KBM-7 (cell line): ENCODE measurements around the gene DIAPH1.

Experiments used
- DNase-seq: peaks from one replicate; pipeline ENCODE4 v3.0.0-alpha.2; 2015
- in situ Hi-C: fragments of 300-500 bp; cut with MboI; formaldehyde crosslinking; loops from 2 replicates; pipeline ENCODE4 v1.14.3; 2020; ENCODE audit warnings: low sequenced_read_pairs, low pct_unique_long_range_greater_than_20kb, mixed read lengths

The DIAPH1 gene

DNA sequence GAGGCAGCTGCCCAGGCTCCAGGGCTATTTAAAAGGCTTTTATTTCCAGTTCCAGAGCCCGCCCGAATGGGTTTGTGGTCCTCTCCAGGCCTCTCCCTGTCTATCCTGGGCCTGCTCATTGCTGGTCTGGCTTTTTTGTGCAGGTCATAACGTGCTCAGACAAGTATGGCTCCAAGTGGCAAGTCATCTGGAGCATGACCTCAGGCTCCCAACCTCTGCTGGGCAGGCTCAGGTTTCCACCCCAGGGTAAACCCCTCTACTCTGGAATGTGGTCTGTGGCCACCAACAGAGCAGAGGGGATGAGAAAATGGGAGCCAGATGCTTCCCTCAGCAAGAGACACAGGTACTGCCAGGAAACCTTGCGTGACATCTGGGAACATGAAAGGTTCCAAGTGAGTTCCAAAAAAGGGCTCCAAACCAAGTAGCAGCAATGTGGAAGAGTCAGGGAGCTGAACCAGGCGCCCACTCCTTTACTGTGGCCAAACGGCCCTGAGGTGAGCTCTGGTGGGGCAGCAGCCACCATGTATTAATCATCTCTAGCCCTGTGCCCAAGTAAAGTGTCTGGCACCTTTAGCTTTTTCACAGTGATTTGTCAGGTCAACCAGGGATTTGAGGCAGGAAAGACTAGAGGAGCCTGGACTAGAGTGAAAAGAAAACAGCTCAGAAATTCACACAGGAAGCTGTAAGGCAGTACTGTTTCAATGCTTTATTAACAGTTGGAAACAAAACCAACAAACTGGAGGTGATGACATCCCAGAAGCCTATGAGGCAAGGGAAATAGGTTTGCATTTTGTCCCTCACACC, 104.3 kb downstream of the DIAPH1 start:
- DNase-seq, result no peak
- in situ Hi-C loops, result no loop called here

DNA sequence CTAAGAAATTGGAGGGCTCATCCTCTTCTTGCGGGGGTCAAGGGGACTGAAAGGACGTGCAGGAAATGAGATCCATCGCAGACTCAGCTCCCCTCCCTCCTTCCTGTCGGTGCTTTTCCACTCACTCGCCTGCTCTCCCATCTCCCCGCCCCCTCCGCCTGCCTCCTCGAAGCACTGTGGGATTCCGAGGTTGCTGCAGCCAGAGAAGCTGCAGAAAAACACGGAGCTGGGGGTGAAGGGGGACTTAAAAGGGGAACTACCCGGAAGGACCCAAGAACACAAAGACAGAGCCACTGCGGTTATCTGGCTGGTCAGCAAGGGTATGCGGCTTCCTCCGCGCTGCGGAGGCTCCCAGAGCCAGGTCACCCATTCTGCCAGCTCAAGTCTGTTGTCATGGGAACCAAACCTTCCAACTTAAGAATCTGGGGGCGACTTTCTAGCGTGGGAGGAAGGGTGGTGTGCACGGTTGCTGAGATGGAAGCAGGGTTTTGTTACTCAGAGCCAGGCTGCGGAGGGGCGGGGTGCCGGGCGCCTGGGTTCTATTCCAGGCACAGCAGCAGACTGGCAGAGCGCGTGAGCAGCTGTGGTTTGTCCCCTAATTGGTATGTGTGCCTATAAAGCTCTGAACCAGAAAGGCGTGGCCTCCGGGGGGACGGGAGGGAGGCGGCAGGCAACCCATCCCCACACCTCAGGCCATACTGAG, 105.0 kb downstream of the DIAPH1 start:
- in situ Hi-C loops, result no loop called here
- peak; percentile 54 for DNase-seq

DNA sequence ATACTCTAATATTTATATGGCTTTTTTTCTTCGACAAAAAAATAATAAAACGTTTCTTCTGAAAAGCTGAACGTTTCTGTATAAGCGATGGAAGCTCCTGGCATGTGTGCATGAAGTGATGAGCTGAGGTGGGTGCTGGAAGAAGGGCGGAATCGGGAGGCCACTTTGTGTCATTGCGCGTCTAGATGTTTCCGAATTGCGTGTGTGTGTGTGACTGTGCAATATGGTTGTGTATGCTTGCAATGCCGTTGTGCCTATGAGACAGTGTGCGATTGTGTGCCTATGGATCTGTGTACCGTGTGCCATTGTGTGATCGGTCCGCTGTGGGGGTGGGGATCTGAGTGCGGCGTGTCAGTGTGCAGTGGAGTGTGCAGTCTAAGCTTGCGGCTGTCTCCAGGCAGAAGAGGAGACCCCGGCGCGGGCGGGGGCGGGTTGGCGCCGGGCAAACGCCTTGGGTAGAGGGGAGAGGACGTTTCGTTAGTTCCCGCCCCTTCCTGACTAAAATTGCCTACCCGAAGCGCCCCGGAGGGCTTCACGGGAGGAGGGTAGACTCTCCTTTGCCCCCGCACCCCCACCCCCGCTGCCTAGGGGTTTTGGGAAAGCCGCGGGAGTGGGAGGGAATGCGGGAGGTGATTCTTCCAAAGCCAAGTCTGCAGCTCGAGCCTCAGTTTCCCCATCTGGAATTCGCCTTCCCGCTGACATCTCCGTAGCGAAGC, 105.7 kb downstream of the DIAPH1 start:
- in situ Hi-C loops, result no loop called here

DNA sequence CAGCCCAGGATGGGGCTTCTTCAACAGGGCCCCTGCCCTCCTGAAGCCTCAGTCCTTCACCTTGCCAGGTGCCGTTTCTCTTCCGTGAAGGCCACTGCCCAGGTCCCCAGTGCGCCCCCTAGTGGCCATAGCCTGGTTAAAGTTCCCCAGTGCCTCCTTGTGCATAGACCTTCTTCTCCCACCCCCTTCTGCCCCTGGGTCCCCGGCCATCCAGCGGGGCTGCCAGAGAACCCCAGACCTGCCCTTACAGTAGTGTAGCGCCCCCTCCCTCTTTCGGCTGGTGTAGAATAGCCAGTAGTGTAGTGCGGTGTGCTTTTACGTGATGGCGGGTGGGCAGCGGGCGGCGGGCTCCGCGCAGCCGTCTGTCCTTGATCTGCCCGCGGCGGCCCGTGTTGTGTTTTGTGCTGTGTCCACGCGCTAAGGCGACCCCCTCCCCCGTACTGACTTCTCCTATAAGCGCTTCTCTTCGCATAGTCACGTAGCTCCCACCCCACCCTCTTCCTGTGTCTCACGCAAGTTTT, 106.3 kb downstream of the DIAPH1 start:
- in situ Hi-C loops, result no loop called here
- peak; percentile 73 for DNase-seq

More for the DNA sequence above, 105.7 kb downstream of the DIAPH1 start:
- DNase-seq, result no peak

DNA sequence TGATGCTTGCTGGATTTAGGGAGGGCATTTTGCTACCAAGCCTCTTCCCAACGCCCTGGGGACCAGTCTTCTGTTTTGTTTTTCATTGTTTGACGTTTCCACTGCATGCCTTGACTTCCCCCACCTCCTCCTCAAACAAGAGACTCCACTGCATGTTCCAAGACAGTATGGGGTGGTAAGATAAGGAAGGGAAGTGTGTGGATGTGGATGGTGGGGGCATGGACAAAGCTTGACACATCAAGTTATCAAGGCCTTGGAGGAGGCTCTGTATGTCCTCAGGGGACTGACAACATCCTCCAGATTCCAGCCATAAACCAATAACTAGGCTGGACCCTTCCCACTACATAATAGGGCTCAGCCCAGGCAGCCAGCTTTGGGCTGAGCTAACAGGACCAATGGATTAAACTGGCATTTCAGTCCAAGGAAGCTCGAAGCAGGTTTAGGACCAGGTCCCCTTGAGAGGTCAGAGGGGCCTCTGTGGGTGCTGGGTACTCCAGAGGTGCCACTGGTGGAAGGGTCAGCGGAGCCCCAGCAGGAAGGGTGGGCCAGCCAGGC, 107.0 kb downstream of the DIAPH1 start:
- in situ Hi-C loops, result no loop called here
- no peak for DNase-seq

DNA sequence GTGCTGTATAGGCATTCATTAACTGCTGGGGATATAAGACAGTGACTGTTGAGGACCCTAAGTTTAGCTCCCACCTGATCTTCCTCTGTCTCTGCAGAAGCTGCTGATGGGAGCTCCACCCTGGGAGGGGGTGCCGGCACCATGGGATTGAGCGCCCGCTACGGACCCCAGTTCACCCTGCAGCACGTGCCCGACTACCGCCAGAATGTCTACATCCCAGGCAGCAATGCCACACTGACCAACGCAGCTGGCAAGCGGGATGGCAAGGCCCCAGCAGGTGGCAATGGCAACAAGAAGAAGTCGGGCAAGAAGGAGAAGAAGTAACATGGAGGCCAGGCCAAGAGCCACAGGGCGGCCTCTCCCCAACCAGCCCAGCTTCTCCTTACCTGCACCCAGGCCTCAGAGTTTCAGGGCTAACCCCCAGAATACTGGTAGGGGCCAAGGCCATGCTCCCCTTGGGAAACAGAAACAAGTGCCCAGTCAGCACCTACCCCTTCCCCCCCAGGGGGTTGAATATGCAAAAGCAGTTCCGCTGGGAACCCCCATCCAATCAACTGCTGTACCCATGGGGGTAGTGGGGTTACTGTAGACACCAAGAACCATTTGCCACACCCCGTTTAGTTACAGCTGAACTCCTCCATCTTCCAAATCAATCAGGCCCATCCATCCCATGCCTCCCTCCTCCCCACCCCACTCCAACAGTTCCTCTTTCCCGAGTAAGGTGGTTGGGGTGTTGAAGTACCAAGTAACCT, 107.8 kb downstream of the DIAPH1 start:
- in situ Hi-C loops, result no loop called here
- no peak for DNase-seq

GRCh38 chr5:141510160-141510559, 108.6 kb downstream of the DIAPH1 start:
- in situ Hi-C loops, result no loop called here
- no peak for DNase-seq

GRCh38 chr5:141508798-141509611, 109.8 kb downstream of the DIAPH1 start:
- in situ Hi-C loops, result no loop called here
- DNase-seq, result peak; percentile 95

- peak; percentile 52 for DNase-seq
- in situ Hi-C loops, result no loop called here
Observed at GRCh38 chr5:141508440-141508797, 110.4 kb downstream of the DIAPH1 start.

GRCh38 chr5:141507387-141508091, 111.3 kb downstream of the DIAPH1 start:
- DNase-seq, result peak; percentile 87
- in situ Hi-C loops, result no loop called here

DNA sequence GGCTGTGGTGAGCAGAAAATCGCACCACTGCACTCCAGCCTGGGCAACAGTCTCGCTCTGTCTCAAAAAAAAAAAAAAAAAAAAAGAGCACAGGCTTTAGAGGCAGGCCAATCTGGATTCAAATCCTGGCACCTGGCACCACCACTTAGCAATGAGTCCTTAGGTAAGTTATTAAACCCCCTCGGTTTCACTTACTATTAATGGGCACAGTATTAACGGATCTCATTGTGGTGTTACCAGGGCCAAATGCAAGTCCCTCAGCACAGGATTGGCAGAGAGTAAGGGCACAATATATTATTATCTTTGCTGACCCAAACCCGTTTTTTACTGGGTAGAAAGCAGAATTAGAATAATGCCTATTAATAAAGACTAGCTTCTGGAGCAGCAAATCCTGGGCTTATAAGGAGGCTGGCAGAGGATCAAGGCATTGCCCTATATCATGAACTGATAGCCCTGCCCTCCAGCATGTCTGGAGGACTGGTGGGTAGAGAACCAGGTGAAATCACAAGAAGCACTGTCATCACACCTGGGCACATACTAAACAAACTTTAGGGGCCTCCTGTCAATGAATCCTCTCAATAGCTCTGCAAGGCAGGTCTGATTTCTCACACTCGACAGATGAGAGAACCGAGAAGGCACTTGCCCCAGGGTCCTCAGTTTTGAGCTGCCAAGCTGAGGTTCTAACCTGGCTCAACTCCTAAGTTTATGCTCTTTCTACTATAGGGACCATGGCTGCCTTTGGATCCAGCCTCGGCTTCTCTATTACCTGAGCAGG, 112.2 kb downstream of the DIAPH1 start:
- in situ Hi-C loops, result no loop called here
- DNase-seq, result no peak

DNA sequence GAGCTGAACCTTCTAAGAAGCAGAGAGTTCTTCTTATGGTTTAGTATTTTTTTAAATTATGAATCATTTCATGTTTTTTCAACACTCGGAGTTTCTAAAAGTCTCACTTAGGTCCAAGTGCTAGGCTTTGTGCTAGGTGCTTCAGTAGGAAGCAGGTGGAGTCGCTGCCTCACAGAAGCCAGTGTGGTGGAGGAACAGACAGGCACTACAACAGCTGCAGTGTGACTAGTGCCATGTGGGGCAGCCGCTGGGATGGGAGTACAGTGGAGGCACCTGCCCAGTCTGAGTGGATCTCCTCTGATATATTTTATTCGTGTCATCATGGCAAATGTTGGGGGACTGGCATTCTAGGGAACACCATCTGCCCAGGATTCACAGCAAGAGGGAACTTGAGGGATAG, 114.6 kb downstream of the DIAPH1 start:
- in situ Hi-C loops, result no loop called here

GRCh38 chr5:141503681-141504080, 115.1 kb downstream of the DIAPH1 start:
- in situ Hi-C loops, result no loop called here

More for the DNA sequence above, 114.6 kb downstream of the DIAPH1 start:
- no peak for DNase-seq

GRCh38 chr5:141501761-141502160, 117.0 kb downstream of the DIAPH1 start:
- no peak for DNase-seq
- in situ Hi-C loops, result no loop called here

More at GRCh38 chr5:141503681-141504080, 115.1 kb downstream of the DIAPH1 start:
- no peak for DNase-seq

- in situ Hi-C loops, result no loop called here
- DNase-seq, result no peak
Observed at GRCh38 chr5:141496038-141496437, 122.8 kb downstream of the DIAPH1 start.

- in situ Hi-C loops, result no loop called here
- no peak for DNase-seq
Observed at GRCh38 chr5:141495453-141495811, 123.4 kb downstream of the DIAPH1 start.
